ENCODE results near the gene S1PR5. TPM values are rescaled to one million over a fixed set of nuclear protein-coding genes. Genes with fewer than 3 reads are reported as not detected.

Gene S1PR5
- total RNA-seq, 1 experiment from 2014 or later: 2.4 TPM

GRCh38 chr19:10503002-10503789 is 14.1 kb downstream of the S1PR5 start, which contains the start of gene KEAP1:
KEAP1 (minus strand) TSS chr19:10503356; CDS start chr19:10500033, 3,323 bp downstream.
- TF ChIP-seq CTCF (conservative IDR thresholded peaks at IDR 0.05; ENCODE audit: low read depth, low read length) (no peak), EZH2 (IDR thresholded peaks at IDR 0.05; ENCODE audit: low read length, unreplicated experiment) (no peak), EZH2phosphoT487 (IDR thresholded peaks at IDR 0.05; ENCODE audit: borderline replicate concordance, low read length) (no peak)
- peak; percentile 31 for ATAC-seq
- Histone ChIP-seq H3K79me2 (ENCODE audit: low read length) (peaks cover 43% of the 10 kb centered on the region), H2AFZ (ENCODE audit: low read length) (peak within 1 kb of the TSS; percentile 91), H3F3A (ENCODE audit: low read length, unreplicated experiment) (no peaks in the 10 kb centered on the region), H3K9me3 (ENCODE audit: low read length) (no peaks in the 10 kb centered on the region), H3K9me2 (replicated peaks; ENCODE audit: low read length) (no peaks in the 10 kb centered on the region), H3K9ac (ENCODE audit: low read length) (peak within 1 kb of the TSS; percentile 98), H3K4me1 (ENCODE audit: insufficient read depth, low read length) (peaks cover 4% of the 10 kb centered on the region; the same call in 1 of the 2 replicates), H3K27ac (ENCODE audit: low read length) (peak within 1 kb of the TSS; percentile 73), H4K20me1 (ENCODE audit: low read length) (0 out of 2 replicates have a peak, but pooled peaks cover 7% of the 10 kb centered on the region), H3K27me3 (ENCODE audit: low read length) (no peaks in the 10 kb centered on the region), H3K36me3 (ENCODE audit: low read depth, low read length) (peaks cover 15% of the 10 kb centered on the region), H3K4me3 (ENCODE audit: low read length) (peak within 1 kb of the TSS; percentile 86), H3K4me2 (ENCODE audit: low read length) (peak within 1 kb of the TSS; percentile 91)
- BruUV-seq (replicated peaks): TSS peak; percentile 64
- POLR2A ChIA-PET (ENCODE audit: unreplicated experiment): no interaction called here
- intact Hi-C loops (cut with micrococcal nuclease): no loop called here
- DNase-seq: peak; percentile 35
- CTCF ChIA-PET: no interaction called here

- peak; percentile 91 for ATAC-seq
These were observed 14.7 kb downstream of the S1PR5 start for GRCh38 chr19:10502524-10503001.

More at GRCh38 chr19:10502524-10503001, 14.7 kb downstream of the S1PR5 start:
- H3K27me3 ChIP-seq (ENCODE audit: low read length): no peaks in the 10 kb centered on the region
- H2AFZ ChIP-seq (ENCODE audit: low read length): peak overlapping the region; percentile 91
- H3K9ac ChIP-seq (ENCODE audit: low read length): peak overlapping the region; percentile 98
- H3K9me2 ChIP-seq (replicated peaks; ENCODE audit: low read length): no peaks in the 10 kb centered on the region
- peaks cover 4% of the 10 kb centered on the region; the same call in 1 of the 2 replicates for H3K4me1 ChIP-seq (ENCODE audit: insufficient read depth, low read length)
- no peaks in the 10 kb centered on the region for H3F3A ChIP-seq (ENCODE audit: low read length, unreplicated experiment)
- H3K36me3 ChIP-seq (ENCODE audit: low read depth, low read length): peaks cover 16% of the 10 kb centered on the region
- intact Hi-C loops (cut with micrococcal nuclease): no loop called here
- BruUV-seq (replicated peaks): no TSS peak
- peak; percentile 94 for DNase-seq
- 0 out of 2 replicates have a peak, but pooled peaks cover 7% of the 10 kb centered on the region for H4K20me1 ChIP-seq (ENCODE audit: low read length)
- TF ChIP-seq CTCF (conservative IDR thresholded peaks at IDR 0.05; ENCODE audit: low read depth, low read length): no peak; the same call in 1 of the 2 replicates
- peak; percentile 90 for TF ChIP-seq EZH2phosphoT487 (IDR thresholded peaks at IDR 0.05; ENCODE audit: borderline replicate concordance, low read length)
- H3K79me2 ChIP-seq (ENCODE audit: low read length): peaks cover 47% of the 10 kb centered on the region
- ChIA-PET POLR2A (ENCODE audit: unreplicated experiment) (no interaction called here), CTCF (no interaction called here)
- H3K9me3 ChIP-seq (ENCODE audit: low read length): no peaks in the 10 kb centered on the region
- H3K4me2 ChIP-seq (ENCODE audit: low read length): peak overlapping the region; percentile 91
- H3K27ac ChIP-seq (ENCODE audit: low read length): peak overlapping the region; percentile 73
- peak overlapping the region; percentile 86 for H3K4me3 ChIP-seq (ENCODE audit: low read length)

Data from PC-3 (cell line).